Measurements from ENCODE around the gene SELPLG.
"Not testable (repeated sequence)": the region's sequence is repeated elsewhere in the genome, so short reads cannot be mapped to it uniquely, and the experiment has no call there.

SELPLG gene, protein sequence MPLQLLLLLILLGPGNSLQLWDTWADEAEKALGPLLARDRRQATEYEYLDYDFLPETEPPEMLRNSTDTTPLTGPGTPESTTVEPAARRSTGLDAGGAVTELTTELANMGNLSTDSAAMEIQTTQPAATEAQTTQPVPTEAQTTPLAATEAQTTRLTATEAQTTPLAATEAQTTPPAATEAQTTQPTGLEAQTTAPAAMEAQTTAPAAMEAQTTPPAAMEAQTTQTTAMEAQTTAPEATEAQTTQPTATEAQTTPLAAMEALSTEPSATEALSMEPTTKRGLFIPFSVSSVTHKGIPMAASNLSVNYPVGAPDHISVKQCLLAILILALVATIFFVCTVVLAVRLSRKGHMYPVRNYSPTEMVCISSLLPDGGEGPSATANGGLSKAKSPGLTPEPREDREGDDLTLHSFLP

DNA sequence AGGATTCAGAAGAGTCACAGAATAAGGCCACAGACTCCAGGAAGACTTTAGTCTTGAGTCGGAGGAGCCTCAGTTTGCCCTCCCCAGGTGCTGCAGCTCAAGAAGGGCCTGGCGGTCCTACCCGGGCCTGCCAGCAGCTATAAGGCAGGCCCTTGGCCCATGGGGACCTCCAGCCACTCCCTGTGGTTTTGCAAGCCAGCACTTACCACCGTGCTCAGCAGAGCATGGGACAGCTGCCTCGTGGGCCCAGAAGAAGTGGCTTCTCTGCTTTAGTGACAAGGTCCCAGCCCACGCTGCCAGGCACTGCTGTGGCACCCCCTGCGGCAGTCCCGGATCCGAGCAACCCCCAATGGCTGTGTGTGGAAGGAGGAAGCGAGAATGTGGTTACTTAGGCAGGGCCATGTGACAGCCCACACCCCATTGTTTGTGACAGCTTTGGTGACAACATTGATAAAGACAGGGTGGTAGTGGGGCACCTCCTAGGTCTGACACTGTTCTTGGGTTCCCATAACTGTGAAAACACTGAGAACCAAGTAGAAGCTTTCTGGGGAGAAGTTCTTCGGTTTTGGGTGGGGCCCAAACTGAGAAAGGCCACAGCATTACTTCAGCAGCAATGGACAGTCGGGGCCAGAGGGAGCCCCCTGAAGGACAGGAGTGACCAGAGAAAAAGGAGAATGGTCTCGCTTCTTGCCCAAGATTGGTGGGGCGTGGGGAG lies at the start of gene SELPLG:
Gene SELPLG (minus strand): TSS at position 361 of the 715 bp plus-strand sequence. CDS start 9,587 bp downstream, outside the sequence.
- DNase-seq (ENCODE audit: low read depth) = peak; percentile 78

DNA sequence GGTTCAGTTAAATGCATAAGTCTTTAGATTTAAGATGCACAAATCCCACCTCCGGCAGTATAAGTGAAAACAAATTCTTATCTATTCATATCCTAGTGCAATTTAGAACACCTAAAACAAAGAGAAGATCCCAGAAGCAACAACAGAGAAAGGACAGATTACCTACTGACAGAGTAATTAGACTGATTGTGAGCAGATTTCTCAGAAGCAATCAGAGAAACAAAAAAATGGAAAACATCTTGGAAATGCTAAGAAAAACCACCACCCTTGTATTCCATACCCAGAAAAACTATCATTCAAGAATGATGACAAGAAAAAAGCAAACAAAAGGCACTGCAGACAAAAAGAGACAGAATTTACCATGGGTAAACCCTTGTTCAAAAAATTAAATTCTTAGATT lies 47.6 kb upstream of the SELPLG start:
- no peak for DNase-seq (ENCODE audit: low read depth)

DNA sequence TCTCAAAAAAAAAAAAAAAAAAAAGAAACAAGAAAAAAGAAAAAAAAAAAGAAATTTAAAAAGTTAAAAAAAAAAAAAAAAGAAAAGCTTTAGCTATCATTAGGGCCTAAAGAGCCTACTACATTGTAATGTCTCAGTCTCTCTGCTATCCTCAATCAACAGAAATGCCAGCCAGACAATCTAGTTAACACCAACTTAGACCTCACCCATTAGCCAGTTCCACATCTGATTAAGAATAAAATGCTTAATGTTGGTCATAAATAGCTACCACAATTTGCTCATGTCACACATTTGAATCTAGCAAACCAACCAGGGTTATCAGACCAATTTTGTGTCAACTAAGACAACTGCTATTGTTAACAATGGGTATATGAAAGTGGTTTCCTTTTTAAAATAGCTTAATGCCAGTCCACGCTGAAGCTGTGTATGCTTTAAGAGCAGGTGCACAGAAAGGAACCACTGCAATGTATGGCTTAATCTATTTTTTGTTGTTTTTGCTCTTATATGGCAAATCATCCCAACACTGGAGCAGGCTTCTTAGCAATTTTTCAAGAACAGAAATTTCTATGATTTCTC lies 45.5 kb upstream of the SELPLG start:
- DNase-seq (ENCODE audit: low read depth) = no peak

DNA sequence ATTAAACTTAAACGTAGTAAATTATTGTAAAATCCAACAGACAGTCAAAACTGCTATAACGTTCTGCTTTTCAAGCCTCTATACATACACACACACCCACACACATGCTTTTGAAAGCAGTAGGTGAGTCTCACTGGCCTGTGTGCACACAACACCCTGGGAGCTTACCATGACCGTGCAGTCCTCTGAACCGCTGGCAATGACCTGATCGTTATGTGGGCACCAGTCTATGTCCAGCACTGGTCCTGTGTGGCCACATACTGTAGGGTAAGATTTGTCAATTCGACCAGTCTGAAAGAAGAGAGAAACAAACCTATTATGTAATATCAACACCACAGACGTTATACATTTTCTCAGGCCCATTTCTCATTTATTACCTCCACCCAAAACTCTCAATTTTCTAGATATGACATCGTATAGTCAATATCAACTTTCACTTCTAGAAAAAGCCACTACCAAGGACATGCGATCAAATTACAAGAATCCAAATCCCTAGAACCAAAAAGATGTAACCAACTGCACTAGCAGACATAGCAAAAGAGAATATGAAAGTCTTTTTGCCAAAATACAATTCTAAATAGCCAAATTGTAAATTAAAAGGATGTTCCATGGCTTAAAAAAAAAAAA lies 44.5 kb upstream of the SELPLG start:
- no peak for DNase-seq (ENCODE audit: low read depth)

DNA sequence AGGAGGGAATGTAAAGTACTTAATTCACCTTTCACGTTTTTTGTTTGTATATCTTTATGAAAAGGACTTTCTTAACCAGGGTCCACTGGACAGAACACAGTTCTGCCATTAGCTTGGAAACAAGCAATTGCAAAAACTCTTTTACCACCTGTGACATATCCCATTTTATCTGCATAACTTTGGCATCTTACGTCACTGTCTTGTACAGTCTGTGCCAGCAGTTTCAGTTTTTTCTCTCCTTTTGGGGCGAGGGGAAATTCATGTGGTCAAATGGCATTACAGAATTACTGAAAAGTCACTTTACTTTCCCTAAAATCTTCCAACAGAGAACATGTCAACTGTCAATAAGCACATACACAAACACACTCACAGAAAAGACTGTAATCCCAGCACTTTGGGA lies 43.7 kb upstream of the SELPLG start:
- DNase-seq (ENCODE audit: low read depth) = no peak

DNA sequence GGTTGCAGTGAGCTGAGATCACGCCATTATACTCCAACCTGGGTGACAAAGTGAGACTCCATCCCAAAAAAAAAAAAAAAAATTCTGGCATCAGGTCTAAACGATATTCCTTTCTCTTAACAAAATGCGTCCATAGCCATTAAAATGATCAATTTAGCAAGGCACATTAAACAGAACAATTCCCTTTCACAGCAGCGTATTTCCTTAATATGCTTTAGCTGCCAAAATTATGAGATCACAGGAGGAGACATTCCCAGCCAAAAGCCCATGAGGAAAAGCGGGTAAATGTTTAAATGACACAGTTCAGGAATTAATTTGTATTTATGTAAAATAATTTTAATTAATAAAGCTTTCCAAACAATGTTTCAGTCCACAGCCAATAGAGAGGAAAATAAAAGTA lies 43.0 kb upstream of the SELPLG start:
- no peak for DNase-seq (ENCODE audit: low read depth)

DNA sequence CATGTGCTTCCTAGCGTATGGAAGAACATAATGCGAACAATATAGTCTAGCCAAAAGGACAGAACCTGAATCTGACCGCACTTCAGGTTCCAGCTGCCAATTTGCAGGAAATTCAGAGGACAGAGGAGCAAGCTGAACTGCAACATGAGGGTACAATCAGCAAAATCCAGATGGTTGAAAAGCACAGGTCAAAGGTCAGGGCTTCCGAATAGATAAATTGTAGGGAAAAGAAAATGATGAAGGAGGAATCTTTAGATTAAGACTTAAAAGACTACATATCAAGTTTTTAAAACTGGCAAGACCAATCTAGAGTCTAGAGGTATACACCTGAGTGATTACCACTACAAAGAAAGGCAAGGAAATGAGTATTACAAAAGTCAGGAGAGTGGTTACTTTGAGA lies 42.1 kb upstream of the SELPLG start:
- DNase-seq (ENCODE audit: low read depth) = no peak

DNA sequence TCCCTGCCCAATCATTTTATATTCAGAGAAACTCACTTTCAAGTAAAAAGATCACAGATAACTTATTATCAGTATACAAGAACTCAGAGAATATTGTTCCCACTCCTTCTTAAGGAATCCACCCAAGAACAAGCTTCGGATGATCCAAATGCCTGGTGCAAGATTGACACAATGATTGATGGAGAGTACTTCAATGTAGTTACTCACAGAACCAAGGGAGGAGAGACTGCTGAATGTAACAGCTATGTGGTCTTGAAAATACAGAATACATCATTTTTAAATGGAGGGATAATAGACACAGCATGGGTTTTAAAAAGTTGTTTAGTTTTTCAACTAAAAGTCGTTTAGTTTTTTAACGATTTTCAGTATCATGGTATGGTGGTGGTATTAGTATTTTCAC lies 38.4 kb upstream of the SELPLG start:
- DNase-seq (ENCODE audit: low read depth) = no peak

DNA sequence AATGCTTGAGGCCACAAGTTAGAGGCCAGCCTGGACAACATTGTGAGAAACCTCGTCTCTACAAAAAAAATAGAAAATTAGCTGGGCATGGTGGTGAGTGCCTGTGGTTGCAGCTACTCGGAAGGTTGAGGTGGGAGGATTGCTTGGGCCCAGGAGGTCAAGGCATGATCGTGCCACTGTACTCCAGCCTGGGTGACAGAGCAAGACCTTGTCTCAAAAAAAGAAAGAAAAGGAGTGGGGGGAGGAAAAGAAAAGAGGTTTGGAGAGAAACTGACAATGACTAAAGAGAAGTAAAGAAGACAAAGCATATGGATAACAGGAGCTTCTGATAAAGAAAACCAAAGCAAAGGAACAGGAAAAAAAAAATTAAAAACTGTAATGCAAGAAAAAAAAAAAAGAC lies 37.4 kb upstream of the SELPLG start:
- no peak for DNase-seq (ENCODE audit: low read depth)

DNA sequence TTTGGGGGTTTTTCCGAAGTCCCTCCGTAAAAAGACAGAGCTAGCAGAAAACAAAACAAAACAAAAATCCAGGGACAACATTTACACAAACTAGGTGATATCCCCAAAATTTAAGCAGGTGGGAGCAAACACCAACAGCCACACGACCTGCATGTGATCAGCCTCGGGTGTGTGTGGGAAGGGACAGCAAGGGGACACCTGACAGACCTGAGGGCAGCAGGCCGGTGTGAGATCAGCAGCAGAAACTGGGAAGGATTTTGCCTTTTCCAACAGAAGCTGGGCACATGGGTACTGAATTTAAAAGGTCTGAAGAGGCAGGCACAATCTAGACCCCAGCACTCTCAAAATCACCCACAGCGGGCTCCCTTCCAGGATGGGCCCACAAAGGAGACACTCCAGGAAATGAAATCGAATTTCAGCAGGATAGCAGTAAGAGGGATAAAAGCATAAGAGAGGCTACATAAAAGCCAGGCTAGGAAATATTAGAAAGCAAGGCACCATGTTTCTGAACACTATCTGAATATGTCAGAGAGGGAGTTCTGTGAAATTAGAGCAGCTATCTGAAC lies 36.5 kb upstream of the SELPLG start:
- no peak for DNase-seq (ENCODE audit: low read depth)

DNA sequence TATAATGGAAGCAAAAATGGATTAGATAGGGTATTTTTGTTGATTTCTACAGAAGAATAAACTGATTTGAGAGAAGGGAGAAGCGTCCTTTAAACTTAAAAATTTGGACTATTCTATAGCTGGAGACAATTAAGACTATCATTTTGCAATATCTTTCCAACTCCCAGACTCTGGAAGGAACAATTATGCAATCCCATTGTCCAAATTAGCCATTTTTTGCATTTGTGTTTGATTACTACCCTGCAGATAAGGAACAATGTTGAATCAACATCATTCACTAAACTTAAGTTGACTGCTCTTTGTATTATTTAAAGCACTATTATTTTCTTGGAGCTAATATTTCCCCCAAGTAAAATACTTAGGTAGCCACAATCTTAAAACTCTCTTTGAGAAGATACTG lies 34.8 kb upstream of the SELPLG start:
- DNase-seq (ENCODE audit: low read depth) = no peak

DNA sequence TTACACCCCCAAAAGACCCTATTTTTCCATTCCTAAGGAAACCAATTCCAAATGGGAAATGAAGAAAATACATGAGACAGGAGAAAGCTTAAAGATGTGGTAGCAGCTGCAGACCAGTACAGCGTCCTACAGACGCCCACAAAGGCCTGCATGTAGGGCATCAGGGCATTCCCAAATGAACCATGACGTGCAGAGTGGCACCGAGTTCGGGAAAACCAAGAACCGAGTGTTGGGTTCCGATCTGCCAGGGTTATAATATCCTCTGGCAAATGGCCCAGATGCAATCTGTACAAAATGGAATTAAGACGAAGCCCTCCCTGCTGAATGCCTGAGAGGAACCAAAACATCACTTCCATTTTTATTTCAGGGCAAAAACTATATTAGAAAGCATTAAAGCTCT lies 34.4 kb upstream of the SELPLG start:
- no peak for DNase-seq (ENCODE audit: low read depth)

DNA sequence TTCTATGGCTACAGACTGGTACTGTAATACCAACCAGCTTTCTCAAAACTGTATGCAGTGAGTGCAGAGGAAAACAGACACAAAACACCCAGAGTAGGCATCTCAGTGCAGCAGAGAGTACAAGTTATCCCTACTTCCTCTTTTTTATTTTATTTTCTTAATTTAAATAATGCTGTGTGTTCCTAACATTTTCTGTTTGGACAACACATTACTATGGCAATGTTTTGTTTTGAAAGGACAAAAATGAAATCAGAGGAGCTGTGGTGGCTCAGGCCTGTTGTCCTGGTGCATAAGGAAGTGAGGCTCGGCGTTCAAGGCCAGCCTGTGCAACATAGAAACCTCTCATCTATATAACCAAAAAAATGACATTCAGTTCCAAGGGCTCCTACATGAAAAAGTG lies 33.7 kb upstream of the SELPLG start:
- DNase-seq (ENCODE audit: low read depth) = no peak

DNA sequence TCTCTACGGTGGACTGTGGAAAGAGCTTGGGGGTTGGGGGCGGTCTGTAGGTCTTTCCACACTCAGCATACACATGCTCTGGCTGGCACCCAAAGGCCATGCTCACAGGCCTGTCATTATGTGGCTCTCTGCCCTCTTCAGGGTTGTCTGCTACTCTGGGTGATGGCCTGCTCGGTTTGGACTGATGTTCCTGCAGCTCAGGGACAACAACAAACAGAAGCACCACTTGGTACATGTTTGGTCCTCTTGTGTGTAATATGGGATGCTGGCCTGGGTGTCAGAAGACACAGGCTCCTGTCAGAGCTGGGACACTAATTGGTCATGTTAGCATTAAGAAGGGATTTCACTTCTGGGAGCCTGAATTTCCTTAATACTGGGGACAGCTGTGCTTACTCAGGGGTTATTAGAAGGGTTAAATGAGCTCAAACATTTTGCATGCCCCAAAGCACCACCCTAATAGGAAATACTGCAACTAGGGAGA lies 32.7 kb upstream of the SELPLG start:
- no peak for DNase-seq (ENCODE audit: low read depth)

DNA sequence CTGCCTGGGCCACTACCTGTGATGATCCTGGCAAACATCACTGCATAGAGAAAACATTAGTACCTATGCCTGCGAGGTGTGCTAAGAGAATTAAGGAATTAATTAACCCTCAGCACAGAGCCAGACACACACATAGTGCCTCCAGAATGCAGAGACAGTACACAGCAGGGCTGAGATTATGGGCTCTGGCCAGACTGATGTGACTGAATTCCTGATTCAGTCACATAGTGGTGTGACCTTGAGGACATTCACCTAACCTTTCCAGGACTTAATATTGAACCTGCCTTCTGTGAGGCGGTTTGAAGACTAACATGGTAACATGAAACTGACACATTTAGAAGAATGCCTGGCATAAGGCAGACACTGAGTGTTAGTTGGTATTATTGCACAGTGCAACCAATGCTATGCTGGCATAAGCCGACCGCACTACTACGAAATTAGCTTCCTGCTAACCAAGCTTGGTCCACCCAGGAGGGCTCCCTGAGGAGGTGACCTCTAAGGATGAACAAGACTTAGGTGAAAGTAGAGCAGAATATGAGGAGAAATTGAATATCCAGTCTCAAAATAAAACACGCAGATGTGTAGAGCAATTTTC lies 32.0 kb upstream of the SELPLG start:
- no peak for DNase-seq (ENCODE audit: low read depth)

DNA sequence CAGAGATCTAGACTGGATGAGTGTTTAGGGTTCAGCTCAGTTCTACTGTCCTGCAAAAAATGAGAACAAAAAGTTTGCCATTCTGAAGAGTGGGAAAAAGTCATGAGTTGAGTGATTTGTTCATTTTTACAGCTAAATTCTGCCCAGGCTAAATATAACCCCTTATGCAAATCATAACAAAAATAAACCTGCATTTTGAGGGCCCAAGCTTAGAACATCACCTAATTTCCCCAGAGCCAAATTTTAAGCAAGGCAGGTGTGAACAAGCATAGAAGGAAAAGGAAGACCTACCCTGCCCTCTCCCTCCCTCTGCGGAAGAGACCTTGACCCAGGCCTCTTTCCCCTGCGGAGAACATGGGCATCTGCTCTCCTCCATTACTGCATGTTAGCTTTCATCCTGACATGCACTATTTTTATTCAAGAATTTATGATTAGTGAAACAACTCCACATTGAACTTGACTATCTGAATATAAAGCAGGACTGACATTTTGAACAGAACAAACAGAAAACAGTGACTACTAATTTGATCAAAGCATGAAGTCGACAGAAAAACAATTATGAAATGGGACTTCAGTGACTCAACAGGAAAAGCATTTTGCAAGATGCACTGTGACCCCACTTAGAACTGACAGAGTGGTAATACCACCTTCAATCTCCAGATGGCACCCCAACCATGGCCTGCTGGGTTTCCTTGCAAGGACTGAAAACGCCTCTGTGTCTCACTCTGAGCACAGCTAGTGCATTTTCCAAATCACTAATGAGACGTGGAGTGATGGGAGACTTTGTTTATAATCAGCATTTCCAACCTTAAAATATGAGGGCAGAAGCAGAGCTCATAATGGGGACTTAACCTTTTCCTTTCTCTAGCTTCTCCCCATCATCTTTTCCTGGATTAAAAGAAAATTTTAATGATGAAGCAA lies 30.9 kb upstream of the SELPLG start:
- DNase-seq (ENCODE audit: low read depth) = peak; percentile 81

DNA sequence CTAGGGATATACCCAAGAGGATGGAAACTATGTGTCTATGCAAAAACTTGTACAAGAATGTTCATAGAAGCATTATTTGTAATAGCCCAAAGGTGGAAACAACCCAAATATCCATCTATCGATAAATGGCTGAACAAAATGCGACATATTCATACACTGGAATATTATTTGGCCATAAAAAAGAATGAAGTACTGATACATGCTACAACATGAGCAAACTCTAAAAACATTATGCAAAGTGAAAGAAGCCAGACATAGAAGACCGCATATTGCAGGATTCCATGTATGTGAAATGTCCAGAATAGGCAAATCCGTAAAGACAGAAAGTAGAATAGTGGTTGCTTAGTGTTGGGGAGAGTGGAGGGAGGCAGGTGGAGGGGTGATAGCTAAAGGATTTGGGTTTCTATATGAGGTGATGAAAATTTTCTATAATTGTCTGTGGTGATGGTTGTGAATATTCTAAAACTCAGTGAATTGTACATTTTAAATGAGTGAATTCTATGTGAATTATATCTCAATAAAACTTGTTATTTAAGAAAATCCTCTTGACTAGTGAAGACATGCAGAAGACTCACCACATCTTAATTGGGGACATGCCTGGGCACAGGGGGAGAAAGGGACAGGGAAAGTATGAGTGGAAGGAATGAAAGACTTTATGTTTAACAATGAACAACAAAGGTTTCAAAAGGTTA lies 29.8 kb upstream of the SELPLG start:
- DNase-seq (ENCODE audit: low read depth) = no peak

DNA sequence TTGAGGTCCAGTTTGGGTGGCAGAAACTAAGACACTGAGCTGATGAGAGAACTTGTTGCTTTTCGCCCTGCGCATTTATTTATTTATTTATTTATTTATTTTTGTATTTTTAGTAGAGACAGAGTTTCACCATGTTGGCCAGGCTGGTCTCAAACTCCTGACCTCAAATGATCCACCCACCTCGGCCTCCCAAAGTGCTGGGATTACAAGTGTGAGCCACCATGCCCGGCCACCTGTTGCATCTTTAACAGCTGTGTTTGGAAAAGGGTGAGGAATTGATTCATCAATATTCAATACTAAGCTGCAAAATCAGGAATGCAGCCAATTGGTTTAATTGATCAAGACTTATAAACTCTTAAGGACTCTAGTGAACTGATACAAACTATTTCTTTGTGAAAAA lies 24.4 kb upstream of the SELPLG start:
- DNase-seq (ENCODE audit: low read depth) = not testable (repeated sequence)

DNA sequence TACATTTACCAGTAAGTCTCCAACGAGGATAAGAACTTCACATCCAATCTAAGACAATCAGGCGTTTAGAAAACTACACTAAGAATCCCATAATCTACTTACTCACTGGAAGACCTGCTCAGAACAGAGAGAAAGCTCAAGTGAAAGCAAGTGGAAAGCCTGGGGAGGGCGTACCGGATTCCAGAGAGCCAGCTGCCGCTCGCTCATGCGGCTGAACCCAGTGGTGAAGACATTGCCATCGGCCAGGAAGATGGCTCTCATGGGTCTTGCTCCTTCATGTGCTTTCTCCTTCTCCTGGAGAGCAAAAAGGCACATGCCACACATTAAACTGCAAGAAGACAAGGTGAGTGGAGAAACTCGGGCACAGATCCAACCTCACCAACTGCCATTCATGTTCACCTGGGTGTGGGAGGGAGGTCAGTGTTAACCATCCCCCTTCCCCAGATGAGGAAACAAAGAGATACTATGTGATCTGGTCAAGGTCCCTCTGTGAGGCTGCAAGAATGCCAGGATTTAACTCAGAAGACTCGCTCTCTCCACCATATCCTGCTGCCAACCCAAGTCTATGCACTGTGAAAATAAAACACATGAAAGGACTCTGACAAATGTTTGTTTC lies 23.5 kb upstream of the SELPLG start:
- DNase-seq (ENCODE audit: low read depth) = no peak

DNA sequence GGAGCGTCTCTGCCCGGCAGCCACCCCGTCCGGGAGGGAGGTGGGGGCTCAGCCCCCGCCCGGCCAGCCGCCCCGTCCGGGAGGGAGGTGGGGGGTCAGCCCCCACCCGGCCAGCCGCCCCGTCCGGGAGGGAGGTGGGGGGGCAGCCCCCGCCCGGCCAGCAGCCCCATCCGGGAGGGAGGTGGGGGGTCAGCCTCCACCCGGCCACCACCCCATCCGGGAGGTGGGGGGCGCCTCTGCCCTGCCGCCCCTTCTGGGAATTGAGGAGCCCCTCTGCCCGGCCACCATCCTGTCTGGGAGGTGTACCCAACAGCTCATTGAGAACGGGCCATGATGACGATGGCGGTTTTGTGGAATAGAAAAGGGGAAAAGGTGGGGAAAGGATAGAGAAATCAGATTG lies 22.6 kb upstream of the SELPLG start:
- DNase-seq (ENCODE audit: low read depth) = not testable (repeated sequence)

Data from stimulated activated CD4-positive, alpha-beta T cell treated with anti-CD3 and anti-CD28 coated beads, Interleukin-2, amount 100 ng/mL, for 4 hours (primary cell).